Esophagus squamous epithelium (tissue), 5 donors: ENCODE data around the gene ZSWIM4. TPM values are rescaled to one million over a fixed set of nuclear protein-coding genes. Genes with fewer than 3 reads are reported as not detected.

Experiments
- DNase-seq: peaks from one replicate; lab custom pipeline; 2025; lab: John Stamatoyannopoulos, UW
- H3K27ac ChIP-seq, 4 donors: fragments of 200-600 bp; sonication (generic); one replicate each; pipeline ENCODE4 v1.5.1; 2016 to 2019; ENCODE audit warnings: mild to moderate bottlenecking in 1 of 4
- H3K27me3 ChIP-seq, 4 donors: fragments of 200-600 bp; sonication (generic); 1 replicate in 3 of 4; 2 replicates in 1 of 4; pipeline versions ENCODE4 v1.5.1 to v1.6.0; 2017 to 2021; ENCODE audit warnings: antibody characterized with exemption in 1 of 4
- H3K36me3 ChIP-seq, 3 donors: fragments of 200-600 bp; sonication (generic); one replicate each; pipeline ENCODE4 v1.5.1; 2016 to 2019
- H3K4me1 ChIP-seq, 3 donors: fragments of 200-600 bp; sonication (generic); one replicate each; pipeline ENCODE4 v1.5.1; 2017 to 2019
- H3K4me3 ChIP-seq, 4 donors: fragments of 200-600 bp; sonication (generic); 1 replicate in 3 of 4; 2 replicates in 1 of 4; pipeline ENCODE4 v1.5.1; 2016 to 2019; ENCODE audit warnings: mild to moderate bottlenecking in 2 of 4, moderate library complexity in 1 of 4
- H3K9me3 ChIP-seq, 3 donors: fragments of 200-600 bp; sonication (generic); one replicate each; pipeline ENCODE4 v1.5.1; 2016 to 2019
- POLR2A ChIP-seq, 4 donors: fragments of 450-650 bp; IDR thresholded peaks; one replicate each; pipeline ENCODE4 v1.6.1; 2017; ENCODE audit warnings: antibody characterized with exemption in 4 of 4, mild to moderate bottlenecking in 4 of 4, moderate library complexity in 3 of 4
- WGBS, 2 donors: methylation state at CpG; one replicate each; pipeline ENCODE4 v1.1.5; 2018; 5-methylcytosine and 5-hydroxymethylcytosine counted together
- intact Hi-C: fragments of 100-400 bp; cut with DNase I; formaldehyde crosslinking; loops from one replicate; pipeline ENCODE4 v1.15.0; 2022
- total RNA-seq, 4 donors: library from RNA; depleted of rRNA; stranded (reverse); fragments of >200 nt; gene quantifications; one replicate each; pipeline ENCODE4 v1.1.0, GENCODE V29; 2016
- TF ChIP-seq, protein P1 (sequence below), 6 experiments: fragments of 450-650 bp in 4 of 6; fragments of 200-600 bp in 2 of 6; sonication (generic) in 2 of 6; IDR thresholded peaks; one replicate each; pipeline ENCODE4 v1.5.1; 2016 to 2019; ENCODE audit warnings: antibody characterized with exemption in 6 of 6, mild to moderate bottlenecking in 4 of 6, moderate library complexity in 4 of 6
- donor health status: DM: yes; HTN: yes; CAD: no.

The ZSWIM4 gene
- total RNA-seq, 4 donors from 2014 or later = 7.2 to 41.4 (median 16.9) TPM

DNA sequence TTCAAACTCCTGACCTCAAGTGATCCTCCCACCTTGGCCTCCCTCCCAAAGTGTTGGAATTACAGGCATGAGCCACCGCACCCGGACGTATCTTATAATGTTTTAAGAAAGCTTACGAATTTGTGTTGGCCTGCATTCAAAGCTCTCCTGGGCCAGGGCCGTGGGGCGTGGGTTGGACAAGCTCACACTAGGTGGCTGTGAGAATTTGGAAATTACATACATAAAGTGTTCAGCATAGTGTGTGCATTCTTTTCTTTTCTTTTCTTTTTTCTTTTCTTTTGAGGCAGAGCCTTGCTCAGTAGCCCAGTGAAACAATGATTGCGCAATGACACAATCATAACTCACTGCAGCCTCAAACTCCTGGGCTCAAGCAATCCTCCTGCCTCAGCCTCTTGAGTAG lies 2.6 kb downstream of the ZSWIM4 start:
- H3K9me3 ChIP-seq = no peaks in the 10 kb centered on the region
- WGBS, 2 donors = 23 to 42% methylated on average over 7 of the region's 7 CpGs
- H3K27me3 ChIP-seq = no peaks in the 10 kb centered on the region
- peaks cover 0 to 19% (median 0%) of the 10 kb centered on the region in 3 donors for H3K36me3 ChIP-seq
- TF ChIP-seq, protein P1, sequence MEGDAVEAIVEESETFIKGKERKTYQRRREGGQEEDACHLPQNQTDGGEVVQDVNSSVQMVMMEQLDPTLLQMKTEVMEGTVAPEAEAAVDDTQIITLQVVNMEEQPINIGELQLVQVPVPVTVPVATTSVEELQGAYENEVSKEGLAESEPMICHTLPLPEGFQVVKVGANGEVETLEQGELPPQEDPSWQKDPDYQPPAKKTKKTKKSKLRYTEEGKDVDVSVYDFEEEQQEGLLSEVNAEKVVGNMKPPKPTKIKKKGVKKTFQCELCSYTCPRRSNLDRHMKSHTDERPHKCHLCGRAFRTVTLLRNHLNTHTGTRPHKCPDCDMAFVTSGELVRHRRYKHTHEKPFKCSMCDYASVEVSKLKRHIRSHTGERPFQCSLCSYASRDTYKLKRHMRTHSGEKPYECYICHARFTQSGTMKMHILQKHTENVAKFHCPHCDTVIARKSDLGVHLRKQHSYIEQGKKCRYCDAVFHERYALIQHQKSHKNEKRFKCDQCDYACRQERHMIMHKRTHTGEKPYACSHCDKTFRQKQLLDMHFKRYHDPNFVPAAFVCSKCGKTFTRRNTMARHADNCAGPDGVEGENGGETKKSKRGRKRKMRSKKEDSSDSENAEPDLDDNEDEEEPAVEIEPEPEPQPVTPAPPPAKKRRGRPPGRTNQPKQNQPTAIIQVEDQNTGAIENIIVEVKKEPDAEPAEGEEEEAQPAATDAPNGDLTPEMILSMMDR (IDR thresholded peaks at IDR 0.05) = no peak
- no peak for TF ChIP-seq POLR2A (IDR thresholded peaks at IDR 0.05)
- no peak for DNase-seq
- peaks cover 18 to 57% (median 29%) of the 10 kb centered on the region in 3 donors for H3K4me1 ChIP-seq
- H3K27ac ChIP-seq = peak overlapping the region; percentile 95 to 100 (median 99)
- intact Hi-C loops = loop anchor here (5.0 kb wide), 1 partner anchor 39 kb away; no protein-coding TSS in a partner anchor
- peak overlapping the region in 2 of 4 donors; percentile 28 to 91 for H3K4me3 ChIP-seq

DNA sequence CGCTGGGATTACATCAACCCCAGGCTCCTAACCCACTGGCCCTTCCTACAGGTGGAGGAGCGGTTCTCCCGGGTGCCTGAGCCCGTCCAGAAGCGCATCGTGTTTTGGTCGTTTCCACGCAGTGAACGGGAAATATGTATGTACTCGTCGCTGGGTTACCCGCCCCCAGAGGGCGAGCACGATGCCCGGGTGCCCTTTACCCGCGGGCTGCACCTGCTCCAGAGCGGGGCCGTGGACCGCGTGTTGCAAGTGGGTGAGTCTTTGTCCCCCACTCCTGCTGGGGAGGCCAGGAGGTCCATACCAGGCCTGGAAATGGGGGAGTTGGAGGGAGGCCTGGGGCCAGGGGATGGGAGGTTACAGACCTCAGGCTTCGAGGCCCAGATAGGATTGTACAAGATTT lies 4.4 kb downstream of the ZSWIM4 start:
- 86 to 87% methylated on average over 1 to 13 of the region's 22 CpGs for WGBS, 2 donors
- Histone ChIP-seq H3K36me3 (peaks cover 0 to 24% (median 0%) of the 10 kb centered on the region in 3 donors), H3K9me3 (no peaks in the 10 kb centered on the region), H3K27ac (no peak overlapping the region), H3K27me3 (no peaks in the 10 kb centered on the region), H3K4me1 (peaks cover 23 to 63% (median 40%) of the 10 kb centered on the region in 3 donors), H3K4me3 (no peak overlapping the region)
- no peak for DNase-seq
- TF ChIP-seq, protein P1 (IDR thresholded peaks at IDR 0.05) = no peak
- no peak for TF ChIP-seq POLR2A (IDR thresholded peaks at IDR 0.05)
- intact Hi-C loops = loop anchor here (5.0 kb wide), 1 partner anchor 38 kb away; no protein-coding TSS in a partner anchor

DNA sequence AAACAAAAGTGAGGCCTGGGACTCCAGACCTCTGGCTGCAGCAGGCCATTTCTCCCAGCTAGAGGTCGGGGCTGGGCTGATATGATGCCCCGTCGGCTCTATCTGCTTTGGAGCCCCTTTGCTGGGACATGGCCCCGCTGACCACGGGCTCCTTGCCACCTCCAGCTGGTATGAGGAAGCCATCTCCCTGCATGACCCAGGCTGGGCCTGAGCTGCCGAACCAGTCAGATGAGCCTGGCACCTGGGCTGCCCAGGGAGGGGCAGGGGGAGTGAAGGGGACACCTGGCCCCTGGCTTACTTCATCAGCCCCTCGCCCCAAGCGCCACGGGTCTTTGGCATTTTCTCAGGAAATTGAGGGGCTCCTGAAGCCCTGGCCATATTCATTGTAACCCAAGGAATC lies 7.8 kb downstream of the ZSWIM4 start:
- no peak for DNase-seq
- peak overlapping the region; percentile 76 to 89 (median 84) for H3K27ac ChIP-seq
- no peak for TF ChIP-seq POLR2A (IDR thresholded peaks at IDR 0.05)
- TF ChIP-seq, protein P1 (IDR thresholded peaks at IDR 0.05) = no peak
- H3K9me3 ChIP-seq = no peaks in the 10 kb centered on the region
- H3K4me3 ChIP-seq = no peak overlapping the region
- H3K4me1 ChIP-seq = peaks cover 6 to 42% (median 20%) of the 10 kb centered on the region in 3 donors
- WGBS, 2 donors = 47 to 80% methylated on average over 1 to 4 of the region's 9 CpGs
- H3K27me3 ChIP-seq = no peaks in the 10 kb centered on the region
- H3K36me3 ChIP-seq = peaks cover 0 to 57% (median 6%) of the 10 kb centered on the region in 3 donors
- intact Hi-C loops = no loop called here

DNA sequence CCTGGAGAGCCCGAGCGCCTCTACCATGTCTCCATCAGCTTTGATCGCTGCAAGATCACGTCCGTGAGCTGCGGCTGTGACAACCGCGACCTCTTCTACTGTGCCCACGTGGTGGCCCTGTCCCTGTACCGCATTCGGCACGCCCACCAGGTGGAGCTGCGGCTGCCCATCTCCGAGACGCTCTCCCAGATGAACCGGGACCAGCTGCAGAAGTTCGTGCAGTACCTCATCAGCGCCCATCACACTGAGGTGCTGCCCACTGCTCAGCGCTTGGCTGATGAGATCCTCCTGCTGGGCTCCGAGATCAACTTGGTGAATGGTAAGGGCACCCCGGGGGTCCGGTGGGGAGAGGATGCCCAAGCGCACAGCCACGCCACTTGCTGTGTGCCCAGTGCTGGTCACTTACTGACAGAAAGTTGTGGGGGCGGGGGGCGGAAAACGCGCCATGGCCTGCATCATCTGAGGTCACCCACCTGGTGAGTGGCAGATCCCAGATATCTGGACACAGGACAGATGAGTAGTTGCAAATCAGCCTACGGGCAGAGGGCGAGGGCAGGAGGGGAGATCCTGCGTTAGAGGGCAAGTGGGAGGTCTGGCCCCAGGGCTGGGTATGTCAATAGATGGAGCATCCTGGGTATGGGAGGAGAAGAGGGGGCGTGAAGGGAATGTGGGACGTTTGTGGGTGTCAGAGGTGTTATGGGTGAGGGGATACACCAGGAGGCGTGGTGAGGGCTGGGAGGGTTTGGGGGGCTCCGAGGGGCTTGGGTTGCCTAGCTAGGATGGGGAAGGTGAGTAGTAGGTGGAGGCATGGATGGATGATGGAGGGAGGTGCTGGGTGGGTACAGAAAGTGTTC lies 9.8 kb downstream of the ZSWIM4 start:
- DNase-seq = no peak
- 83 to 84% methylated on average over 29 of the region's 35 CpGs for WGBS, 2 donors
- H3K4me1 ChIP-seq = peaks cover 6 to 31% (median 15%) of the 10 kb centered on the region in 3 donors
- no peak overlapping the region for H3K27ac ChIP-seq
- no peak overlapping the region for H3K4me3 ChIP-seq
- intact Hi-C loops = no loop called here
- TF ChIP-seq, protein P1 (IDR thresholded peaks at IDR 0.05) = peak in 3 of 6 experiments; percentile 8 to 19 (median 16)
- no peak for TF ChIP-seq POLR2A (IDR thresholded peaks at IDR 0.05)
- peaks cover 9 to 71% (median 15%) of the 10 kb centered on the region in 3 donors for H3K36me3 ChIP-seq
- H3K9me3 ChIP-seq = no peaks in the 10 kb centered on the region
- H3K27me3 ChIP-seq = no peaks in the 10 kb centered on the region

DNA sequence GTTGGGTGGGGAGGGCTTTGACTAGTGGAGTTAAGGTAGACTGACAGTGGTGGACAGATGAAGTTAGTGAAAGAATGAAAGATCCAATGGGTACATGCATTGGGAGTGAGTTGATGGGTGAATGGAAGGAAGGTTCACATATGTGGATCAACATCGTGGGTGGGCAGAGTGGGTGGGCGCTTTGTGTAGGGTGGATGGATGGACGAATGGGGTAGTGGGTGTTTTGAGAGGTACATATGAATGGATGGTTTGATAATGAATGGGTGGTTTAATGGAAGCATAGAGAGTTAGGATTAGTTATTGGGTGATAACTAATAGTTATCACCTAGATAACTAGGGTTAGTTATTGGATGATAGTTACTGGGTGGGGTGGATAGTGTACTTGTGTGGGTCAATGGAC lies 11.5 kb downstream of the ZSWIM4 start:
- intact Hi-C loops = no loop called here
- Histone ChIP-seq H3K4me1 (peaks cover 6 to 31% (median 15%) of the 10 kb centered on the region in 3 donors), H3K27me3 (no peaks in the 10 kb centered on the region), H3K4me3 (no peak overlapping the region), H3K27ac (no peak overlapping the region), H3K36me3 (peaks cover 9 to 74% (median 21%) of the 10 kb centered on the region in 3 donors), H3K9me3 (no peaks in the 10 kb centered on the region)
- WGBS, 2 donors = 90 to 97% methylated on average over 3 of the region's 3 CpGs
- DNase-seq = no peak
- no peak for TF ChIP-seq POLR2A (IDR thresholded peaks at IDR 0.05)
- TF ChIP-seq, protein P1 (IDR thresholded peaks at IDR 0.05) = no peak
